HEK293 (cell line): Measurements from ENCODE around the gene NPHP1.

ENCODE experiments used
- CTCF ChIA-PET: fragments of 350-600 bp; formaldehyde crosslinking; extraction: SDS; loops from one replicate; lab custom pipeline; 2021; ENCODE audit warnings: antibody characterized with exemption; lab: Yijun Ruan, JAX
- POLR2A ChIA-PET: fragments of 300-600 bp; formaldehyde crosslinking; extraction: SDS; loops from one replicate; lab custom pipeline; 2020; ENCODE audit warnings: antibody characterized with exemption, inconsistent platforms; lab: Yijun Ruan, JAX
- H3K27ac ChIP-seq: fragments of 200-500 bp; sonication (Bioruptor generic); 2 replicates; pipeline ENCODE4 v1.5.1; 2014; ENCODE audit warnings: low read depth, low read length, control low read depth, inconsistent platforms; ENCODE audit errors: extremely low read depth
- H3K36me3 ChIP-seq, 2 experiments: fragments of 200-500 bp in 1 of 2; sonication (Bioruptor generic) in 1 of 2; 1 replicate in 1 of 2; 2 replicates in 1 of 2; pipeline ENCODE4 v1.5.1; 2014 to 2017; ENCODE audit warnings: inconsistent platforms in 2 of 2, low read length in 2 of 2; ENCODE audit not compliant: control insufficient read depth in 2 of 2, insufficient read depth in 1 of 2
- H3K4me1 ChIP-seq: fragments of 200-500 bp; sonication (Bioruptor generic); 2 replicates; pipeline ENCODE4 v1.5.1; 2014; ENCODE audit warnings: mild to moderate bottlenecking, low read length, inconsistent platforms; ENCODE audit not compliant: control insufficient read depth, insufficient read depth
- H3K4me3 ChIP-seq: 2 replicates; pipeline ENCODE4 v1.5.1; 2011; ENCODE audit warnings: low read depth, mild to moderate bottlenecking, control low read depth, low read length, moderate library complexity
- H3K9me3 ChIP-seq: fragments of 200-500 bp; sonication (Bioruptor generic); 2 replicates; pipeline ENCODE4 v1.5.1; 2014; ENCODE audit warnings: low read depth, low read length, inconsistent platforms; ENCODE audit not compliant: control insufficient read depth, insufficient read depth
- EGR2 ChIP-seq: fragments of 450-650 bp; formaldehyde crosslinking; IDR thresholded peaks from 2 replicates; pipeline ENCODE4 v1.5.1; 2016; ENCODE audit warnings: low read depth, missing biosample characterization, missing genetic modification characterization
- SCRT1 ChIP-seq: fragments of 450-650 bp; formaldehyde crosslinking; IDR thresholded peaks from 2 replicates; pipeline ENCODE4 v1.5.1; 2016; ENCODE audit warnings: missing biosample characterization, missing genetic modification characterization, borderline replicate concordance
- SETDB1 ChIP-seq: IDR thresholded peaks from one replicate; pipeline ENCODE4 v1.6.1; 2017; ENCODE audit warnings: mild to moderate bottlenecking, low read length, moderate library complexity, mixed read lengths; ENCODE audit not compliant: insufficient read length
- TSHZ1 ChIP-seq: fragments of 450-650 bp; formaldehyde crosslinking; IDR thresholded peaks from 2 replicates; pipeline ENCODE4 v1.5.1; 2016; ENCODE audit warnings: missing biosample characterization, missing genetic modification characterization, borderline replicate concordance
- ZBTB1 ChIP-seq: fragments of 450-650 bp; formaldehyde crosslinking; IDR thresholded peaks from 2 replicates; pipeline ENCODE4 v1.5.1; 2016; ENCODE audit warnings: missing biosample characterization, missing genetic modification characterization
- ZNF132 ChIP-seq: fragments of 450-650 bp; formaldehyde crosslinking; IDR thresholded peaks from 2 replicates; pipeline ENCODE4 v1.5.1; 2017; ENCODE audit warnings: missing biosample characterization, missing genetic modification characterization, borderline replicate concordance
- ZNF211 ChIP-seq: fragments of 450-650 bp; formaldehyde crosslinking; IDR thresholded peaks from 2 replicates; pipeline ENCODE4 v1.5.1; 2016; ENCODE audit warnings: low read depth, missing biosample characterization, missing genetic modification characterization
- ZNF239 ChIP-seq: fragments of 450-650 bp; formaldehyde crosslinking; IDR thresholded peaks from 2 replicates; pipeline ENCODE4 v1.5.1; 2016; ENCODE audit warnings: missing biosample characterization, missing genetic modification characterization
- ZNF324 ChIP-seq: fragments of 450-650 bp; formaldehyde crosslinking; IDR thresholded peaks from 2 replicates; pipeline ENCODE4 v1.5.1; 2016; ENCODE audit warnings: missing biosample characterization, missing genetic modification characterization
- ZNF362 ChIP-seq: fragments of 450-650 bp; formaldehyde crosslinking; IDR thresholded peaks from 2 replicates; pipeline ENCODE4 v1.5.1; 2016; ENCODE audit warnings: missing biosample characterization, missing genetic modification characterization
- ZNF391 ChIP-seq: fragments of 450-650 bp; formaldehyde crosslinking; IDR thresholded peaks from 2 replicates; pipeline ENCODE4 v1.5.1; 2016; ENCODE audit warnings: low read depth, missing biosample characterization, missing genetic modification characterization, borderline replicate concordance
- ZNF398 ChIP-seq: fragments of 450-650 bp; formaldehyde crosslinking; IDR thresholded peaks from 2 replicates; pipeline ENCODE4 v1.5.1; 2017; ENCODE audit warnings: missing biosample characterization, missing genetic modification characterization
- ZNF416 ChIP-seq: fragments of 450-650 bp; formaldehyde crosslinking; IDR thresholded peaks from 2 replicates; pipeline ENCODE4 v1.5.1; 2016; ENCODE audit warnings: missing biosample characterization, missing genetic modification characterization
- ZNF423 ChIP-seq: fragments of 450-650 bp; formaldehyde crosslinking; IDR thresholded peaks from 2 replicates; pipeline ENCODE4 v1.5.1; 2016; ENCODE audit warnings: missing biosample characterization, missing genetic modification characterization
- ZNF501 ChIP-seq: fragments of 450-650 bp; formaldehyde crosslinking; IDR thresholded peaks from 2 replicates; pipeline ENCODE4 v1.5.1; 2016; ENCODE audit warnings: missing biosample characterization, missing genetic modification characterization
- ZNF514 ChIP-seq: fragments of 450-650 bp; formaldehyde crosslinking; IDR thresholded peaks from 2 replicates; pipeline ENCODE4 v1.5.1; 2016; ENCODE audit warnings: missing biosample characterization, missing genetic modification characterization
- ZNF518A ChIP-seq: fragments of 450-650 bp; formaldehyde crosslinking; conservative IDR thresholded peaks from 2 replicates; pipeline ENCODE4 v1.5.1; 2016; ENCODE audit warnings: low read depth, missing biosample characterization, missing genetic modification characterization
- ZNF530 ChIP-seq: fragments of 450-650 bp; formaldehyde crosslinking; IDR thresholded peaks from 2 replicates; pipeline ENCODE4 v1.5.1; 2016; ENCODE audit warnings: low read depth, missing biosample characterization, missing genetic modification characterization
- ZNF621 ChIP-seq: fragments of 450-650 bp; formaldehyde crosslinking; IDR thresholded peaks from 2 replicates; pipeline ENCODE4 v1.5.1; 2017; ENCODE audit warnings: missing biosample characterization, missing genetic modification characterization
- ZNF660 ChIP-seq: fragments of 450-650 bp; IDR thresholded peaks from 2 replicates; pipeline ENCODE4 v1.5.1; 2018; ENCODE audit warnings: missing biosample characterization, mild to moderate bottlenecking, missing genetic modification characterization
- ZSCAN4 ChIP-seq: fragments of 450-650 bp; formaldehyde crosslinking; IDR thresholded peaks from 2 replicates; pipeline ENCODE4 v1.5.1; 2017; ENCODE audit warnings: missing biosample characterization, missing genetic modification characterization

The NPHP1 gene

GRCh38 chr2:110107092-110108079, 97.4 kb downstream of the NPHP1 start:
- ChIA-PET POLR2A (no interaction called here), CTCF (no interaction called here)
- H3K4me1 ChIP-seq, result peaks cover 14% of the 10 kb centered on the region

GRCh38 chr2:110106642-110107041, 98.2 kb downstream of the NPHP1 start:
- ChIA-PET POLR2A (no interaction called here), CTCF (no interaction called here)
- no peaks in the 10 kb centered on the region for H3K36me3 ChIP-seq
- H3K4me1 ChIP-seq, result peaks cover 17% of the 10 kb centered on the region
- H3K9me3 ChIP-seq, result no peaks in the 10 kb centered on the region
- no peak for TF ChIP-seq ZNF518A (tag by site-specific recombination)
- TF ChIP-seq ZNF211, result no peak
- TF ChIP-seq ZNF621 (tag by site-specific recombination), result no peak
- TF ChIP-seq ZNF501 (tag by site-specific recombination), result no peak
- no peak for TF ChIP-seq EGR2 (tag by site-specific recombination)
- TF ChIP-seq ZNF423 (tag by site-specific recombination), result no peak
- TF ChIP-seq TSHZ1 (tag by site-specific recombination), result no peak
- no peak for TF ChIP-seq ZNF391 (tag by site-specific recombination)
- no peak for TF ChIP-seq ZSCAN4 (tag by site-specific recombination)
- TF ChIP-seq ZNF239 (tag by site-specific recombination), result no peak
- TF ChIP-seq ZNF530 (tag by site-specific recombination), result no peak
- no peak for TF ChIP-seq ZNF324 (tag by site-specific recombination)
- no peak for TF ChIP-seq ZNF660 (tag by site-specific recombination)
- H3K27ac ChIP-seq, result 0 out of 2 replicates have a peak overlapping the region, but pooled peaks have one; percentile 30
- no peak overlapping the region for H3K4me3 ChIP-seq

More at GRCh38 chr2:110107092-110108079, 97.4 kb downstream of the NPHP1 start:
- TF ChIP-seq SCRT1 (tag by site-specific recombination), result no peak
- no peak for TF ChIP-seq ZNF398 (tag by site-specific recombination)
- TF ChIP-seq ZNF362, result no peak
- no peak for TF ChIP-seq ZNF514 (tag by site-specific recombination)
- no peak for TF ChIP-seq ZBTB1
- TF ChIP-seq SETDB1, result peak; percentile 70
- TF ChIP-seq ZNF416 (tag by site-specific recombination), result no peak
- no peak for TF ChIP-seq ZNF132 (tag by site-specific recombination)
- Histone ChIP-seq H3K27ac (no peak overlapping the region), H3K4me3 (no peak overlapping the region), H3K36me3 (no peaks in the 10 kb centered on the region), H3K9me3 (no peaks in the 10 kb centered on the region)
